GM11168 (cell line): ENCODE data around the gene SYCE1.
"Not testable (repeated sequence)": the region's sequence is repeated elsewhere in the genome, so short reads cannot be mapped to it uniquely, and the experiment has no call there.

Source experiments
- in situ Hi-C: fragments of 300-500 bp; cut with MboI; formaldehyde crosslinking; loops from one replicate; pipeline ENCODE4 v1.12.0; 2022; ENCODE audit warnings: low sequenced_read_pairs; ENCODE audit not compliant: unreplicated experiment

The SYCE1 gene

DNA sequence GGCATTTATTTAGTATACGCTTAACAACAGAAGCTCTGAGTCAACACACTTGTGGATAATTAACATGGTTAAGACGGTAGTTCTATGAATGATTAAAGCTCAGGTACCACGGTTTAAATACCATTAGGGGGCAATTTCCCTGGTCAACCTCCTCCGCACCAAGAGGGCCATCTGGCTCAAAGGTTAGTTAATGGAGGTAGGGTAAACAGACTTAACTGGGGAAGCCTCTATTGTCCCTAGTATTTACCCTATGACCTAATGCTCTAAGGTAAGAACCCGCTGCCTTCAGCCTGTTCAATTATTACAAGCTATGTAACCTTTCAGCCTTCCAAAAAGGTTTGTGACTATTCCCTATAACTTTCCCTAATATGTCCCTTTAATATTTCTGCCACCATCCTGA, 46.9 kb downstream of the SYCE1 start:
- in situ Hi-C loops: not testable (repeated sequence)

DNA sequence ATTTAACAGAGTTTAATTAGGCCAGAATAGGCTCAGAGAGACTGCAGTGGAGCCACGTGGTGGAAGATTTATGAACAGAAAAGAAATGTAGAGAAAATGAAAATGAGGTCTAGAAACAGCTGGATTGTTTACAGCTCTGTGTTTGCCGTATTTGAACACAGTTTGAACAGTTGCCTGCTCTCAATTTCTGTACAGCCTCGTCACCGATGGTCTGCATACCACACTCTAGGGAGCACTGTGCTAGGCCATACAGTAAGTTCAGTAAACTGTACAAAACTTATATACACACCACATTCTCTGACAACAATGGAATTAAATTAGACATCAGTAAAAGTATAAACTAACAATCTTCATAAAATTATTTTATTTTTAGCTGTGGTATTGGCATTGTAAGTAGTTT, 49.3 kb downstream of the SYCE1 start:
- in situ Hi-C loops: no loop called here

DNA sequence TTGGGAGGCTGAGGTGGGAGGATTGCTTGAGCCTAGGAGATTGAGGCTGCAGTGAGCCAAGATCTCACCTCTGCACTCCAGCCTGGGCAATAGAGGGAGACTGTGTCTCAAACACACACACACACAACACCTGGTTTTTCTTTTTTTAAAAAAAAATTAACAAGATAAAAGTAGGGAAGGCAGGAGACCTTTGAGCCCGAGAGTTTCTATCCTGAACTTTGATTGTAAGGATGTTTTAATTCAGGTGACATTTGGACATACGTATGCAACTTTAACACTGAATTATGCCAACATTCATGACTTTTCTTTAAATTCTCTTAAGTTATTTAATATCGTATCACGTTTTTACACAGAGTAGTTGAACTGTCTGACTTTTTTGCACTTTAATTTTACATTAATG, 49.9 kb downstream of the SYCE1 start:
- in situ Hi-C loops: no loop called here

DNA sequence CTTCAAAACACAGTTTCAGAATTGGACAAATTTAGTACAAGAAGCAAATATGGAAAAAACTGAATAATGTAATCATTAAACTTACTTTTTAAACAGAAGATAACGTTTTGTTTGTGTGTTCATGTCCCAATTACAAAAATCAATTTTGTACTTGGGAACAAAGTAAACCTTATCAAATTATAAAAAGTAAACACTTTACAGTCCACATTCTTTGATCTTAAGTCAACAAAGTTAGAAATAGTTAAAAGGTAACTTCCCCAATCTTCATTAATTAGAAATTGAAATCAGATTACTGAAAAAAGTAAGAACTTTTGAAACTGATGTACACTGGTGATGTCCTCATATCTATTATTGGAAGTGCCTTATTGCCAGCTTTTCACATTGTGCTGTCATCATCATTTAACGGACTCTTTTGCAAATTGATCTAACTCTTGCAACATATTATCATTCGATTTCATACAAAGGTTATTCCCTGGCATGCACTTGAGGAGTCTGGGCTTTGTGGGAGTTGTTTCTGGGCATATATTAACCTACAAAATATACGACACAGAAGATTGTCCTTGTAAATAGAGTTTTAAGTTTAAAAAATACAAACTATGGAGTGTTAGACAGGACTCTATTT, 53.4 kb downstream of the SYCE1 start:
- in situ Hi-C loops: no loop called here

DNA sequence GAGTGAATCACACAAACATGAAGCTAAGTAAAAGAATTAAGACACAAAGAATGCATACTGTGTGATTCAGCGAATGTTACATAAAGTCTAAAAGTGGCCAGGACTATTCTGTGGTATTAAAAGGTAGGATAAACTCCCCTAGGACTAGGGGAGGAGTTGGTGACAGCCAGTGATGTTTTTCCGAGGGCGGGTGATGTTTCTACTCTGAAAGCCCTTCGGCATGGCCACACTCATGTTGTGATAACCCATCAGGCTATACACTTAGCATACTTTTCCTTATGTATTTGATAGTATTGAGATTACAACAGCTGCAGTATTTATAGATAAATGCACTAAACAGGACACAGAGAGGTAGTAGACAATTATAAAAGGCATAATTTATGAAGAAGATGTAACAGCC, 54.0 kb downstream of the SYCE1 start:
- in situ Hi-C loops: no loop called here

DNA sequence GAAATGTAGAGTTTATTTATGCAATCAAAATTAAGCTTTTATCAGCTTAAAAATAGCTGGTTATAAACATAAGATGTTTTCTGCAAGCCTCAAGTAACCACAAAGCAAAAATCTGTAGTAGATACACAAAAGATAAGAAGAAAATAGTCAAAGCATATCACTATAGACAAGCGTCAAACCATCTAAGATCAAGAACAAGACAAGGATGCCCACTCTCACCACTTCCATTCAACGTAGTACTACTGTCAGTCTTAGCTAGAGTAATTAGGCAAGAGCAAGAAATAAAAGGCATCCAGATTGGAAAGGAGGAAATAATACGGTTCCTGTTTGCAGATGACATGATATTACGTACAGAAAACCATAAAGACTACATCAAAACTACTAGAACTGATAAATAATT, 55.7 kb downstream of the SYCE1 start:
- in situ Hi-C loops: no loop called here
